ENCODE measurements around the gene VAPB. TPM values are rescaled to one million over a fixed set of nuclear protein-coding genes. Genes with fewer than 3 reads are reported as not detected.

The VAPB gene
- total RNA-seq, 2 donors from 2014 or later, result 23.7 to 30.8 TPM

- H3K27me3 Mint-ChIP-seq, result peaks cover 12% of the 10 kb centered on the region
- ATAC-seq (no peak), DNase-seq (no peak)
- peaks cover 6% of the 10 kb centered on the region for H3K36me3 Mint-ChIP-seq (ENCODE audit: low read depth)
- no peak overlapping the region for H3K4me3 Mint-ChIP-seq
- H3K27ac Mint-ChIP-seq, result no peak overlapping the region
- peaks cover 2% of the 10 kb centered on the region for H3K9me3 ChIP-seq (ENCODE audit: control insufficient read depth, low read length, poor library complexity, severe bottlenecking)
- peaks cover 3% of the 10 kb centered on the region for H3K4me1 Mint-ChIP-seq
These were observed 94.0 kb downstream of the VAPB start for GRCh38 chr20:58483051-58483450.

- Mint-ChIP-seq H3K36me3 (ENCODE audit: low read depth) (peaks cover 4% of the 10 kb centered on the region), H3K4me3 (no peak overlapping the region), H3K27me3 (peaks cover 12% of the 10 kb centered on the region), H3K4me1 (peaks cover 3% of the 10 kb centered on the region), H3K27ac (no peak overlapping the region)
- DNase-seq (no peak), ATAC-seq (no peak)
- H3K9me3 ChIP-seq (ENCODE audit: control insufficient read depth, low read length, poor library complexity, severe bottlenecking), result peaks cover 2% of the 10 kb centered on the region
These were observed 94.4 kb downstream of the VAPB start for GRCh38 chr20:58483470-58483869.

GRCh38 chr20:58485393-58485792 lies 96.4 kb downstream of the VAPB start:
- Mint-ChIP-seq H3K27ac (no peak overlapping the region), H3K36me3 (ENCODE audit: low read depth) (peaks cover 7% of the 10 kb centered on the region)
- no peak for DNase-seq

GRCh38 chr20:58486207-58486606 lies 97.2 kb downstream of the VAPB start:
- peaks cover 12% of the 10 kb centered on the region for H3K27me3 Mint-ChIP-seq
- peaks cover 3% of the 10 kb centered on the region for H3K4me1 Mint-ChIP-seq
- peaks cover 2% of the 10 kb centered on the region for H3K9me3 ChIP-seq (ENCODE audit: control insufficient read depth, low read length, poor library complexity, severe bottlenecking)
- DNase-seq (no peak), ATAC-seq (no peak)
- H3K36me3 Mint-ChIP-seq (ENCODE audit: low read depth), result peaks cover 7% of the 10 kb centered on the region
- no peak overlapping the region for H3K4me3 Mint-ChIP-seq
- H3K27ac Mint-ChIP-seq, result no peak overlapping the region

More at GRCh38 chr20:58485393-58485792, 96.4 kb downstream of the VAPB start:
- Mint-ChIP-seq H3K4me3 (no peak overlapping the region), H3K27me3 (peaks cover 12% of the 10 kb centered on the region), H3K4me1 (peaks cover 3% of the 10 kb centered on the region)
- peaks cover 2% of the 10 kb centered on the region for H3K9me3 ChIP-seq (ENCODE audit: control insufficient read depth, low read length, poor library complexity, severe bottlenecking)
- no peak for ATAC-seq

GRCh38 chr20:58492074-58492718 lies 103.2 kb downstream of the VAPB start:
- H3K4me3 Mint-ChIP-seq, result no peak overlapping the region
- no peaks in the 10 kb centered on the region for H3K27me3 Mint-ChIP-seq
- DNase-seq (no peak), ATAC-seq (no peak)
- H3K36me3 Mint-ChIP-seq (ENCODE audit: low read depth), result peaks cover 3% of the 10 kb centered on the region
- peaks cover 3% of the 10 kb centered on the region for H3K4me1 Mint-ChIP-seq
- no peaks in the 10 kb centered on the region for H3K9me3 ChIP-seq (ENCODE audit: control insufficient read depth, low read length, poor library complexity, severe bottlenecking)
- H3K27ac Mint-ChIP-seq, result no peak overlapping the region

- Mint-ChIP-seq H3K27me3 (no peaks in the 10 kb centered on the region), H3K27ac (peak overlapping the region; percentile 9), H3K4me3 (no peak overlapping the region), H3K36me3 (ENCODE audit: low read depth) (peaks cover 3% of the 10 kb centered on the region), H3K4me1 (peaks cover 3% of the 10 kb centered on the region)
- ATAC-seq (no peak), DNase-seq (no peak)
- H3K9me3 ChIP-seq (ENCODE audit: control insufficient read depth, low read length, poor library complexity, severe bottlenecking), result no peaks in the 10 kb centered on the region
These were observed 103.9 kb downstream of the VAPB start for GRCh38 chr20:58492795-58493524.

DNA sequence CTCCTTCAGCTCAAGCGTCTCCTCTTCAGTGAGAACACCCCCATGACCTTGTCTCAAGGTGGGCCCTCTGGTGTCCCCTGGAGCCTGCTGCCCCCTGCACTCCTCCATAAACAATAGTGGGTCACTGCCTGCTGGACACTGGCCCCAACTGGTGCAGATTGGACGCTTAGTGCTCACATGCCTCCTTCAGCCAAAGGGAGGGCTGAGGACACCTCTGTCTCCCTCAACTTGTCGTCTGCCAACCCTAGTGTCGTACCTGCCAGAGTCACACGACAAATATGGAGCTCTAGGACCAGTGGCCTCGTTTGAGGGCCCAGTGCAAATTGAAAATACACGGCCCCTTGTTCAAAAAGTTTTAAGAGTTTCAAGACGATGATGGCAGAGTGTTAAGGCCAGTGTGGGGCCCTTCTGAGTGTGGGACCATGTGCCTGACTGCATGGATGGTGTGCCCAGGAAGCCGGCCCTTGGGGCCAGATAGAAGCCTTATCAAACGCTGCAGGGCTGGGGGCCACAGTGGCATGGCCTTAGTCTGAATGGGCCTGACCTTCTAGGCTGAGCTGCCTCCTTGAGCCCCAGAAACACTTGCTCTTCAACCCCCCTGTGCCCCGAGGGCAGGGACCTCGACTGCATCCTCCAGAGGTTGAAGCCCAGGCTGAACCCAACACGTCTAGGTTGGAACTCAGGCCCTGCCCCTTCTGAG lies 106.0 kb downstream of the VAPB start:
- ATAC-seq, result no peak
- Mint-ChIP-seq H3K4me1 (peaks cover 3% of the 10 kb centered on the region), H3K36me3 (ENCODE audit: low read depth) (no peaks in the 10 kb centered on the region), H3K27ac (no peak overlapping the region), H3K4me3 (no peak overlapping the region), H3K27me3 (peaks cover 8% of the 10 kb centered on the region)
- no peak for DNase-seq
- no peaks in the 10 kb centered on the region for H3K9me3 ChIP-seq (ENCODE audit: control insufficient read depth, low read length, poor library complexity, severe bottlenecking)

DNA sequence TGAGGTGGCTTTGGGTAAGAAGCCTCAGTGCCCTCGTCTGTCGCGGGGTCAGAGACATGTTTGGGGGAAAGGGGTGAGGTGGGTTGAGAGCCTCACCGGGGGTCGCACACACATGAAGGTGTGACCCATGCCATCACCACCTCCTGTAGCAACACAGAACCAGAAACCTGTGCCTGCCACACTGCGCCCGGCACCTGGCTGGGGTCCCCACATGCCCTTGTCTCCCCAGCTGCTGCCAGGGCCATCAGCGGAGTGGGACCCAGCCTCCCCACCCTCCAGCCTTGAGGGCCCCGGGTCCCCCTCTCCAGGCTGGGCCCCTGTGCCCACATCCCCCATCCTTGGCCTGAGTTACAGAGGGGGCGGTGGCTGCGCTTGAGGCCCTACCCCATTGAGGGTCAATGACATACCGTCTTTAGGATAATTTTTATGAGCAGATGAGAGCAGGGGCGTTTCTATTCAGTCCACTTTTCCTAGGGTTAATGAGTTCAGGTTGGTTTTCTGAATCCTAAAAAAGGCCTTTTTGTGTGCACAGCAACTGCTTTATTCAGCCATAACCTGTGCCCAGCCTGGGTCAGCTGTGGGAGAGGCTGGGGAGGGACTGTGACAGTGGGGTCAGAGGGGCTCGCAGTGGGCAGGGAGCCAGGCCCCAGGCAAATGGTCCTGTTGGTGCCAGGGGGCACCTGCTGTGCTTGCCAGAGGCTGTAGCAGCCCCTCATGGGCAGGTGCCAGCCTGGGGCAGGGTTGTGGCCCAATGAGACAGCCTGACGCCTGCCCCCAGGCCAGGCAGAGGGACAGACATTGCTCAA lies 106.8 kb downstream of the VAPB start:
- DNase-seq (no peak), ATAC-seq (no peak)
- Mint-ChIP-seq H3K36me3 (ENCODE audit: low read depth) (no peaks in the 10 kb centered on the region), H3K4me1 (peaks cover 3% of the 10 kb centered on the region), H3K27ac (peak overlapping the region; percentile 16), H3K4me3 (no peak overlapping the region), H3K27me3 (peaks cover 8% of the 10 kb centered on the region)
- H3K9me3 ChIP-seq (ENCODE audit: control insufficient read depth, low read length, poor library complexity, severe bottlenecking), result no peaks in the 10 kb centered on the region

GRCh38 chr20:58496429-58496769 lies 107.4 kb downstream of the VAPB start:
- Mint-ChIP-seq H3K27ac (peak overlapping the region; percentile 16), H3K4me1 (peaks cover 3% of the 10 kb centered on the region), H3K27me3 (peaks cover 8% of the 10 kb centered on the region), H3K36me3 (ENCODE audit: low read depth) (no peaks in the 10 kb centered on the region), H3K4me3 (no peak overlapping the region)
- ATAC-seq (no peak), DNase-seq (no peak)
- H3K9me3 ChIP-seq (ENCODE audit: control insufficient read depth, low read length, poor library complexity, severe bottlenecking), result no peaks in the 10 kb centered on the region

- Mint-ChIP-seq H3K27me3 (peaks cover 8% of the 10 kb centered on the region), H3K4me1 (peaks cover 3% of the 10 kb centered on the region), H3K36me3 (ENCODE audit: low read depth) (no peaks in the 10 kb centered on the region), H3K4me3 (no peak overlapping the region), H3K27ac (no peak overlapping the region)
- no peaks in the 10 kb centered on the region for H3K9me3 ChIP-seq (ENCODE audit: control insufficient read depth, low read length, poor library complexity, severe bottlenecking)
- ATAC-seq (no peak), DNase-seq (no peak)
These were observed 108.1 kb downstream of the VAPB start for GRCh38 chr20:58497076-58497641.

DNA sequence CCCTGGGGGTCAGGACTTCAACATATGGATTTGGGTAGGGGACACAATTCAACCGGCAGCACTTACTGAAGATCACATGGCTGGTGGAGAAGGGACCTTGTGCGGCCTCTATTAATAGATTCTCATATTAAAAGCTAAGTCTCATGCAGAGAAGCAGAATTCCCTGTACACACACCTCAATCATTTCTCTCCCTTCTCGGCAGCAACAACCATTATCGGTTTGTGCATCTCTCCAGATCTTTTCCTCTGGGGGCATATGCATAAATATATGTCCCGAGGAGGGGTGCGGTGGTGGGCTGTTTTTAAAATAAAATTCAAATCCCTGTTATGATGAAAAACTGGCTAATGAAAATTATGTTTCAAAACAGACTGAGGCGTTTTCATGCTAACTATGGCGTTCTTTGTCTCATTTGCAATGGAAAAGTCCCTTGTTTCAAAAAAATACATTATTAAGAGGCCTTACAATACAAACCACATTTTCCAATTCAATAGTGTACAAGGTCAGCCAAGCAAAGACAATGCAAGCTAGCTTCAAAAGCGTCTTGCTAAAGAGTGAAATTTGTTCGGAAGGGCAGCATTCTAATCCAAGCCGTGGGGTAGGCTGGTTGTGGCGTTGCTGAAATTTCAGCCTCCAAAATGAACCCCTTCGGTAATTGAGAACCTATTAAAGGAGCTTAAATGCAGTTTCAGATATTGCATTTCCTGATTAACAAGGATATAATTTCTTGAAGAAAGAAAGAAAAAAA lies 108.9 kb downstream of the VAPB start:
- Mint-ChIP-seq H3K27me3 (peaks cover 8% of the 10 kb centered on the region), H3K4me1 (peaks cover 3% of the 10 kb centered on the region), H3K4me3 (no peak overlapping the region), H3K27ac (no peak overlapping the region), H3K36me3 (ENCODE audit: low read depth) (no peaks in the 10 kb centered on the region)
- DNase-seq, result no peak
- H3K9me3 ChIP-seq (ENCODE audit: control insufficient read depth, low read length, poor library complexity, severe bottlenecking), result no peaks in the 10 kb centered on the region
- ATAC-seq, result no peak

- no peak overlapping the region for H3K4me3 Mint-ChIP-seq
- peaks cover 8% of the 10 kb centered on the region for H3K27me3 Mint-ChIP-seq
- no peak overlapping the region for H3K27ac Mint-ChIP-seq
- ATAC-seq (no peak), DNase-seq (no peak)
- H3K36me3 Mint-ChIP-seq (ENCODE audit: low read depth), result no peaks in the 10 kb centered on the region
- no peaks in the 10 kb centered on the region for H3K9me3 ChIP-seq (ENCODE audit: control insufficient read depth, low read length, poor library complexity, severe bottlenecking)
- H3K4me1 Mint-ChIP-seq, result peaks cover 3% of the 10 kb centered on the region
These were observed 109.5 kb downstream of the VAPB start for GRCh38 chr20:58498470-58499068.

All from T-helper 17 cell (primary cell).